ENCODE results near the gene SLC5A9.
"Not testable (repeated sequence)": the region's sequence is repeated elsewhere in the genome, so short reads cannot be mapped to it uniquely, and the experiment has no call there.

Gene SLC5A9

DNA sequence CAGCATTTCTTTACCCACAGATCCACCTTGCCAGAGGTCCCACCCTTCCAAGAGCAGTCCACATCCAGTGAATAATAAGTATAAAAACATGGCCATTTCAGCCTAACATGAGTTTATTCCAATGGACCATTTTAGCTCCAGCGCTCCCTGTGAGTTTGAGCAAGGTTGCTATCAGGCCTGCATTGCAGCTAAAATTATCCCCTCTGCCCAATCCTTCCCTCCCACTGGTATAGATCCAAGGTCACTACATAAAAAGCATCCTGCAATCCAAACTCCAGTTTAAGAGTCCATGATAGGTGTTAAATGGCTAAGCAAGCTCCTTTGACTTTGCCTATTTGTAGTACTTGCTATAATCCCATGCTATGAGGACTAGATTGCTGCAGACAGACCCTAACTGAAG, 35.6 kb downstream of the SLC5A9 start:
- no peak for DNase-seq (ENCODE audit: low read depth)
- H3K4me3 ChIP-seq (ENCODE audit: control insufficient read depth, low read depth, low read length): no peak overlapping the region
- TF ChIP-seq, protein P1, sequence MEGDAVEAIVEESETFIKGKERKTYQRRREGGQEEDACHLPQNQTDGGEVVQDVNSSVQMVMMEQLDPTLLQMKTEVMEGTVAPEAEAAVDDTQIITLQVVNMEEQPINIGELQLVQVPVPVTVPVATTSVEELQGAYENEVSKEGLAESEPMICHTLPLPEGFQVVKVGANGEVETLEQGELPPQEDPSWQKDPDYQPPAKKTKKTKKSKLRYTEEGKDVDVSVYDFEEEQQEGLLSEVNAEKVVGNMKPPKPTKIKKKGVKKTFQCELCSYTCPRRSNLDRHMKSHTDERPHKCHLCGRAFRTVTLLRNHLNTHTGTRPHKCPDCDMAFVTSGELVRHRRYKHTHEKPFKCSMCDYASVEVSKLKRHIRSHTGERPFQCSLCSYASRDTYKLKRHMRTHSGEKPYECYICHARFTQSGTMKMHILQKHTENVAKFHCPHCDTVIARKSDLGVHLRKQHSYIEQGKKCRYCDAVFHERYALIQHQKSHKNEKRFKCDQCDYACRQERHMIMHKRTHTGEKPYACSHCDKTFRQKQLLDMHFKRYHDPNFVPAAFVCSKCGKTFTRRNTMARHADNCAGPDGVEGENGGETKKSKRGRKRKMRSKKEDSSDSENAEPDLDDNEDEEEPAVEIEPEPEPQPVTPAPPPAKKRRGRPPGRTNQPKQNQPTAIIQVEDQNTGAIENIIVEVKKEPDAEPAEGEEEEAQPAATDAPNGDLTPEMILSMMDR (IDR thresholded peaks at IDR 0.05; ENCODE audit: control insufficient read depth, insufficient read depth, low read depth, low read length, missing control alignments): no peak

DNA sequence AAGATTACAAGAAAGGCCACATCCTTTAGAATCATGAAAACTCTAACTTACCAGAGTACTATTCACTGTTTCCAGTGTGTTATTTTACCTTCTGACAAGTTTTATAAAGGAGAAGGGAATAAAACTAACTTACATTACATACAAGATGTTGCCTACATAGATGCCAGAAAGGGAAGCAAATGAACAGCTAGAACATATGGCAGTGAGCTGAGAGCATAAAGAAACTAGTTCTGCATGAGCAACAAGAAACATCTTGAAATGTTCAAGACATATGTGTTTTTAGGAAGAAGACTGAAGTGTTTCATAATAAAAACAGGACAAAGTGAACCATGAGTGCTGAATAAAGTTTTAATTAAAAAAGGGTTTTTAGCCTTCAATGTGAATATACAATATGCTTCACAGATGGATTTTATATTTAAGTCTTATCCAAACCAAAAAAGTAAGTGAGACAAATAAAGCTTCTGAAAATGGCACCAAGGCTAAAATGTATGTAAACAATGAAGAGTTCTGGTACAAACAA, 39.4 kb downstream of the SLC5A9 start:
- TF ChIP-seq, protein P1 (IDR thresholded peaks at IDR 0.05; ENCODE audit: control insufficient read depth, insufficient read depth, low read depth, low read length, missing control alignments): no peak
- no peak overlapping the region for H3K4me3 ChIP-seq (ENCODE audit: control insufficient read depth, low read depth, low read length)
- no peak for DNase-seq (ENCODE audit: low read depth)

DNA sequence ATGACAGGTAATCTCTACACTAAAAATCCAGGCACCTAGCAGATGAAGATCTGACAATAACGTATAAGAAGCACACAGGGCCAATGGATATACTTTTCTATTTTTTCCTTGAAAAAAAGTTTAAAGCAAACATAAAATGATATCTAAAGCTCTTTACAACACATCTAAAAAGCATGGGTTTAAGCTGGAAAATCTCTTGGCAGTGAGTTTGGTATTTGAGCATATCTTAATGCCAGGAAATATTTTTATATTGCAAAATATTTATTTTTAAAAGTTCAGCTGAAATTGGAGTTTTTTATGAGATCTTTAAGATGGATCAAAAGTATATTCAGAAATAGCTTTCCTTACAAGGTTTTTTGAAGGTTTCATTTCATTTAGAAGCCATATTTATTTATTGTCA, 40.5 kb downstream of the SLC5A9 start:
- DNase-seq (ENCODE audit: low read depth): no peak
- TF ChIP-seq, protein P1 (IDR thresholded peaks at IDR 0.05; ENCODE audit: control insufficient read depth, insufficient read depth, low read depth, low read length, missing control alignments): no peak
- no peak overlapping the region for H3K4me3 ChIP-seq (ENCODE audit: control insufficient read depth, low read depth, low read length)

DNA sequence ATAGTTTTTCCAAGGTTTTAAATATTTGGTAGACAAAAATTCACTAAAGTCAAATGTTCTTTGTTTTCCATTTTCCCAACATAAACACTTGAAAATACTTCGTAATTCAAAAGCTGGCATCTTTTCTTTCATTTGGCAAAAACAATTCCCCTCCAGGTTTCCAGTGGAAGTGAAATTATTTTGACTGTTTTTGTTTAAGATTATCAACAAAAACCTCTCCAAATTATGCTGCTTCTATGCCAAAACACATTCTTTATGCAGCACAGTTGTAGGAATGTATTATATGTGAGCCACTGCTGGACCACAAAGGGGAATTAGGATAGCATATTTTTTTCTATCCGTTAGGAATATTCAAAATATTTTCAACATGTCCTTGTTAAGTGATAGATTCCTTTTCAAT, 44.1 kb downstream of the SLC5A9 start:
- H3K4me3 ChIP-seq (ENCODE audit: control insufficient read depth, low read depth, low read length): no peak overlapping the region

DNA sequence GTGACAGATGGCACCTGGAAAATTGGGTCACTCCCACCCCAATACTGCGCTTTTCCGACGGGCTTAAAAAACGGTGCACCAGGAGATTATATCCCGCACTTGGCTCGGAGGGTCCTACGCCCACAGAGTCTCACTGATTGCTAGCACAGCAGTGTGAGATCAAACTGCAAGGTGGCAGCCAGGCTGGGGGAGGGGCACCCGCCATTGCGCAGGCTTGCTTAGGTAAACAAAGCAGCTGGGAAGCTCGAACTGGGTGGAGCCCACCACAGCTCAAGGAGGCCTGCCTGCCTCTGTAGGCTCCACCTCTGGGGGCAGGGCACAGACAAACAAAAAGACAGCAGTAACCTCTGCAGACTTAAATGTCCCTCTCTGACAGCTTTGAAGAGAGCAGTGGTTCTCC, 54.9 kb downstream of the SLC5A9 start:
- H3K4me3 ChIP-seq (ENCODE audit: control insufficient read depth, low read depth, low read length); DNase-seq (ENCODE audit: low read depth): not testable (repeated sequence)

More for the DNA sequence above, 44.1 kb downstream of the SLC5A9 start:
- no peak for DNase-seq (ENCODE audit: low read depth)
- TF ChIP-seq, protein P1 (IDR thresholded peaks at IDR 0.05; ENCODE audit: control insufficient read depth, insufficient read depth, low read depth, low read length, missing control alignments): no peak

DNA sequence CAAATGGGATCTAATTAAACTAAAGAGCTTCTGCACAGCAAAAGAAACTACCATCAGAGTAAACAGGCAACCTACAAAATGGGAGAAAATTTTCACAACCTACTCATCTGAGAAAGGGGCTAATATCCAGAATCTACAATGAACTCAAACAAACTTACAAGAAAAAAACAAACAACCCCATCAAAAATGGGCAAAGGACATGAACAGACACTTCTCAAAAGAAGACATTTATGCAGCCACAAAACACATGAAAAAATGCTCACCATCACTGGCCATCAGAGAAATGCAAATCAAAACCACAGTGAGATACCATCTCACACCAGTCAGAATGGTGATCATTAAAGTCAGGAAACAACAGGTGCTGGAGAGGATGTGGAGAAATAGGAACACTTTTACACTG, 59.8 kb downstream of the SLC5A9 start:
- DNase-seq (ENCODE audit: low read depth); H3K4me3 ChIP-seq (ENCODE audit: control insufficient read depth, low read depth, low read length): not testable (repeated sequence)

DNA sequence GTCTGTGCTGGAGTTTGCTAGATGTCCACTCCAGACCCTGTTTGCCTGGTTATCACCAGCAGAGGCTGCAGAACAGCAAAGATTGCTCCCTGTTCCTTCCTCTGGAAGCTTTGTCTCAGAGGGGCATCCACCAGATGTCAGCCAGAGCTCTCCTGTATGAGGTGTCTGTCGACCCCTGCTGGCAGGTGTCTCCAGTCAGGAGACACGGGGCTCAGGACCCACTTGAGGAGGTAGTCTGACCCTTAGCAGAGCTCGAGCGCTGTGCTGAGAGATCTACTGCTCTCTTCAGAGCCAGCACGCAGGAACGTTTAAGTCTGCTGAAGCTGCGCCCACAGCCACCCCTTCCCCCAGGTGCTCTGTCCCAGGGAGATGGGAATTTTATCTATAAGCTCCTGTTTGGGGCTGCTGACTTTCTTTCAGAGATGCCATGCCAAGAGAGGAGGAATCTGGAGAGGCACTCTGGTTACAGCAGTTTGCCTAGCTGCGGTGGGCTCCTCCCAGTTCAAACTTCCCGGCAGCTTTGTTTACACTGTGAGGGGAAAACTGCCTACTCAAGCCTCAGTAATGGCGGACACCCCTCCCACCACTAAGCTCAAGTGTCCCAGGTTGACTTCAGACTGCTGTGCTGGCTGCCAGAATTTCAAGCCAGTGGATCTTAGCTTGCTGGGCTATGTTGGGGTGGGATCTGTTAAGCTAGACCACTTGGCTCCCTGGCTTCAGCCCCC, 62.3 kb downstream of the SLC5A9 start:
- not testable (repeated sequence) for DNase-seq (ENCODE audit: low read depth); H3K4me3 ChIP-seq (ENCODE audit: control insufficient read depth, low read depth, low read length)

DNA sequence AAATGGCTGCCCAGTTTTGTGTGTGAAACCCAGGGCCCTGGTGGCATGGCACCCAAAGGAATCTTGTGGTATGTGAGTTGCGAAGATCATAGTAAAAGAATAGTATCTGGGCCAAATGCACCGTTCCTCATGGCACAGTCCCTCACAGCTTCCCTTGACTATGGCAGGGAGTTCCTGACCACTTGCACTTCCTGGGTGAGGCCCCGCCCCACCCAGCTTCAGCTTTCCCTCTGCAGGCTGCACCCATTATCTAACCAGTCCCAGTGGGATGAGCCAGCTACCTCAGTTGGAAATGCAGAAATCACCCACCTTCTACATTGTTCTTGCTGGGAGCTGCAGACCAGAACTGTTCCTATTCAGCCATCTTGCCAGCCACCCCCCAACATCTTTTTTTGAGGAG, 63.0 kb downstream of the SLC5A9 start:
- DNase-seq (ENCODE audit: low read depth): no peak
- TF ChIP-seq, protein P1 (IDR thresholded peaks at IDR 0.05; ENCODE audit: control insufficient read depth, insufficient read depth, low read depth, low read length, missing control alignments): no peak

More for the DNA sequence above, 63.0 kb downstream of the SLC5A9 start:
- no peak overlapping the region for H3K4me3 ChIP-seq (ENCODE audit: control insufficient read depth, low read depth, low read length)

All from AG09309 (cell line).